ENCODE results near the gene ACRV1.

Gene ACRV1

GRCh38 chr11:125645871-125646270 lies 34.8 kb downstream of the ACRV1 start:
- no peak for DNase-seq

GRCh38 chr11:125638315-125638714 lies 42.3 kb downstream of the ACRV1 start:
- no peak for DNase-seq

GRCh38 chr11:125637840-125638239 lies 42.8 kb downstream of the ACRV1 start:
- no peak for DNase-seq

DNA sequence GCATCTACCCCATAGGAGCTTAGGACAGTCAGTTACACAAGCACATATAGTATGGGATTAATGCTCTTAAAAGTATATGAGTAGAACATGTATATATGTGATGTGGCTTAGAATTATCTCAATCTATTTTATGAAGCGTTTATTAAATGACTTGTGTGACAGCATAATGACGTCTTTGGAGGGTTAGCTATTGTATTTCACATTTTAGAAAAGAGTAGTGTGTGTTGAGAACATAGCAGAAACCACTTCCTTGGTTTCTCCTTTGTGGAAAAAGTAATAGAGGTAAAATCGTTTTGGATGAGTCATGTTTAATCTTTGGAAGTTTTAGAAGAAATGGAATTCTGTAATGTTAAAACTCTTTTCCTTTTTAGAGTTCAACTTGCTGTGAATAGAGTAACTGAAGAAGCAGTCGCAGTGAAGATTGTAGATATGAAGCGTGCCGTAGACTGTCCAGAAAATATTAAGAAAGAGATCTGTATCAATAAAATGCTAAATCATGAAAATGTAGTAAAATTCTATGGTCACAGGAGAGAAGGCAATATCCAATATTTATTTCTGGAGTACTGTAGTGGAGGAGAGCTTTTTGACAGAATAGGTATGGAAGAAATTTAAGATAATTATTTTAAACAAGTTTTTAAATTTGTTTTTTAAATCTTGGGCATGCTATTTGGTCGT lies 53.3 kb downstream of the ACRV1 start:
- DNase-seq = no peak

- no peak for DNase-seq
Measured at GRCh38 chr11:125626288-125626950, 54.2 kb downstream of the ACRV1 start.

DNA sequence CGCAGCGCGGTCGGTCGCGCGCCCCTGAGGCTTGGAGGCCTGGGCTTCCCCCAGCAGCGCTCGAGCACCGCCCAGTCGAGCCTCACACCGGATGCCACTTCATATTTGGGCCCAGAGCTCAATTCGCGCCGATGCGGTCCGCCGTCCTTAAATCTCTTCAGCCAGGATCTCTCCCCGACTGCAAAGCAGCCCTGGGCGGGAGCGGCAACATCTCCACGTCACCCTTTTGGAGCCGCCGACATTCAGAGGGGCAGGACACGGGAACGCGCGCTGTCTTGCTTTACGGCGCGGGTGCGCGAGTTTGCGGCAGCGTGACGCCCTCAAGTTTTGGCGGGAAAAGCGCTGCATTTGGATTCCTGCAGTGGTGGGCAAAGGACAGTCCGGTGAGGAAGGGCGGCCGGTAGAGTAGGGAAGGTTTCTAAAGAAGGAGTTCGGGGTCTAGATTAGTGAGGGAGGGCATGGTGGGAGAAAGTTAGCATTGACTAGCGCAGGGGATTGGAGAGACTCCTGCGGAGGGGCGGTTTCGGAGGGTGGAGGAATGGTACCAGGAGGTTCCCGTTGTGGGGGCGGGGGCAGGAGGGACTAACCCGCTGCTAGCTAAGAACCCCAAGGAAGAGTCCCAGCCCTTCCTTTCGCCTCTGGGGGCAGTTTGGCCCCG lies 54.9 kb downstream of the ACRV1 start:
- DNase-seq = peak; percentile 94

DNA sequence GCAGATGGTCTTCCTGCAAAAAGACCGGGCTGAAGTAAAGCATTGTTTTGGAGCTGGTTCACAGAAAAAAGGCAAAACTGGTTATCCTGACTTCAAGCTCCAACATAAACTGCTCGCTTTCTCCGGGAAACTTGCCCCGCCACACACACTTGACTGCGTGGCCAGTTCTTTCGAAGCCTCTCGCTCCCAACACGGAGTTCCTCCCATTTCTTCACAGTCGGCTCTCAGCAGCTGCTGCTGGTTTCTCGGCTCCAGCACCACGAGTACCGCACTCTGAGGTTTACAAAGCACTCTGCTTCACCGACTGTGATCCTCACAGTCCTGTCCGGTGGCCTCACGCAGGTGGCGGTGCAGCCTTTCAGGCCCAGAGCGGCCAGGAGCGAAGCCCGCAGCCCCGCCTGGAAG lies 55.4 kb downstream of the ACRV1 start:
- DNase-seq = no peak

DNA sequence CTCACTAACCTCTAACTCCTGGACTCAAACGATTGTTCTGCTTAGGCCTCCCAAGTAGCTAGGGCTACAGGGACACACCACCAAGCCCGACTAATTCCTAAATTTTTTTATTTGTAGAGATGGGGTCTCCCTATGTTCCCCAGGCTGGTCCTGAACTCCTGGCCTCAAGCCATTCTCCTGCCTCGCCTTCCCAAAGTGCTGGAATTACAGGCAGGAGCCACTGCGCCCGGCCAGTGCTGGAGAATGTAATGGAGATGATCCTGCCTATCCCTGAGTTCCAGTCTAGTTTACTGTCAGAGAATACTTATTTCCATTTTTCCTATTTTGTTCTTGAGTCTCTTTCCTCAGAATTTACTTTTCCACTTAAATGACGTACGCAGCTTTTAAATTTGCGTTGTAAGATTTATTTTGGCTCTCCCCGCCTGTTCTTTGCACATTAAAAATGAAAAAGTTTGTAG lies 55.9 kb downstream of the ACRV1 start, which contains the start of gene CHEK1:
TSS of gene CHEK1 (plus strand) at position 408 of the 458 bp plus-strand sequence. CDS start 1,606 bp downstream, outside the sequence.
- DNase-seq = peak; percentile 25

DNA sequence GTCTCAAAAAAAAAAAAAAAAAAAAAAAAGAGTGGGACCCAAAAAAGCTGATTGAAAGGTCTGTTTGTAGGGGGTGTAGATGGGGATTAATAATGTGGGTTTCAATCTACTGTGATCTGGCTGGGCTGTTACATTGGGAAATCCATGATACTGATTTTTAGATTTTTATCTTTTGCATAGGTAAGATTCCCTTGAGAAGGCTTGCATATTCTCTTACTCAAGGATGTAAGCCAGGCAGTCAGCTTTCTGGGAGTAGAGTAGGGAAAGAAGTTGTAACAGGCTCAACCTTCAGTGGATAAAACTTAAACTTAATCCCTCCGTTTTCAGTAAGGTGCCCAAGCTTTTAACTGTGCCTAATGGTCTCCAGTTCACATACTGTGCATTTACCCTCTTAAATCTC lies 57.6 kb downstream of the ACRV1 start:
- DNase-seq = no peak

DNA sequence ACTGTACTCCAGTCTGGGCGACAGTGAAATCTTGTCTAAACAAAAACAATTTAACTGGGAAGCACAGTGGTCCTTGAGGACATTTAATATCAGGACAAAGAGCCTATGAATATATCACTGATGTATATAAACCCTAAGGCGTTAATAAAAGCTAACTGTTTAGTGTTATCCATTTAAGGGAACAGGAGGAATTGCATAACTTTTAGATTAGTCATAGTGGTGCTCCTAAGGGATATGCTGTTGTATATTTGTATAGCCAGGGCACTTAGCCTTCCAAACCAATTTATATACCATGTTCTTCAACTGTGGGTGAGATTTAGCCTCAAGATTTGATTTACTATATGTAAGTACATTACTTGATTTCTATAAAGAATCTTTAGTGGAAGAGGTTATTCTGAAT lies 58.7 kb downstream of the ACRV1 start:
- DNase-seq = no peak

Measured in femur (tissue), 1 donor.